Karpas-422 (cell line): ENCODE results near the gene MAEA. TPM values are rescaled to one million over a fixed set of nuclear protein-coding genes. Genes with fewer than 3 reads are reported as not detected.

Experiments
- DNase-seq: peaks from one replicate; pipeline ENCODE4 v3.0.0-alpha.2; 2015
- H2AFZ ChIP-seq: fragments of 200-600 bp; sonication (generic); 2 replicates; pipeline ENCODE4 v1.6.1; 2014; ENCODE audit warnings: antibody characterized with exemption, low read length, mixed read lengths
- H3K27ac ChIP-seq: fragments of 200-600 bp; sonication (generic); 2 replicates; pipeline ENCODE4 v1.5.1; 2014; ENCODE audit warnings: mild to moderate bottlenecking, low read length, moderate library complexity
- H3K27me3 ChIP-seq: fragments of 200-600 bp; sonication (generic); 2 replicates; pipeline ENCODE4 v1.6.1; 2014; ENCODE audit warnings: low read length, mixed read lengths
- H3K36me3 ChIP-seq: fragments of 200-600 bp; sonication (generic); 2 replicates; pipeline ENCODE4 v1.6.1; 2014; ENCODE audit warnings: low read length, mixed read lengths; ENCODE audit not compliant: insufficient read depth
- H3K4me1 ChIP-seq: fragments of 200-600 bp; sonication (generic); 2 replicates; pipeline ENCODE4 v1.6.1; 2014; ENCODE audit warnings: mild to moderate bottlenecking, low read length, mixed read lengths
- H3K4me2 ChIP-seq: fragments of 200-600 bp; sonication (generic); 2 replicates; pipeline ENCODE4 v1.6.1; 2014; ENCODE audit warnings: low read length, low read depth, mild to moderate bottlenecking; ENCODE audit not compliant: poor library complexity, severe bottlenecking
- H3K4me3 ChIP-seq: fragments of 200-600 bp; sonication (generic); 2 replicates; pipeline ENCODE4 v1.5.1; 2014; ENCODE audit warnings: mild to moderate bottlenecking, antibody characterized with exemption, low read length, mixed read lengths
- H3K79me2 ChIP-seq: fragments of 200-600 bp; sonication (generic); 2 replicates; pipeline ENCODE4 v1.6.1; 2014; ENCODE audit warnings: mild to moderate bottlenecking, low read length, mixed read lengths
- H3K9ac ChIP-seq: fragments of 200-600 bp; sonication (generic); 2 replicates; pipeline ENCODE4 v1.6.0; 2014; ENCODE audit warnings: low read length
- H3K9me2 ChIP-seq: fragments of 200-600 bp; sonication (generic), shearing (Covaris generic); replicated peaks from 2 replicates; pipeline ENCODE4 v1.6.0; 2014; ENCODE audit warnings: mild to moderate bottlenecking, low read length, moderate library complexity; ENCODE audit not compliant: insufficient read depth
- H3K9me3 ChIP-seq: fragments of 300-700, 200-600 bp; sonication (generic); 2 replicates; pipeline ENCODE4 v1.6.1; 2014; ENCODE audit warnings: low read length, mixed read lengths
- H4K20me1 ChIP-seq: fragments of 200-600 bp; sonication (generic); 2 replicates; pipeline ENCODE4 v1.6.1; 2014; ENCODE audit warnings: mild to moderate bottlenecking, antibody characterized with exemption, low read length, low read depth; ENCODE audit not compliant: insufficient read depth
- total RNA-seq: library from RNA; depleted of rRNA; stranded (reverse); fragments of >200 nt; shearing (Covaris generic); gene quantifications from 2 replicates; pipeline ENCODE4 v1.2.3, GENCODE V29; 2014; ENCODE audit warnings: low replicate concordance

MAEA gene
- total RNA-seq, 1 experiment from 2014 or later, result 31.3 TPM

- Histone ChIP-seq H3K79me2 (no peaks in the 10 kb centered on the region), H3K4me3 (no peak overlapping the region), H3K36me3 (no peaks in the 10 kb centered on the region), H3K9me2 (no peaks in the 10 kb centered on the region), H3K27me3 (no peaks in the 10 kb centered on the region), H3K9ac (no peak overlapping the region), H3K4me1 (no peaks in the 10 kb centered on the region), H3K4me2 (no peak overlapping the region), H3K27ac (no peak overlapping the region), H4K20me1 (no peaks in the 10 kb centered on the region), H3K9me3 (no peaks in the 10 kb centered on the region), H2AFZ (no peak overlapping the region)
- DNase-seq, result no peak
These were observed 71.7 kb downstream of the MAEA start for GRCh38 chr4:1361431-1361830.

- Histone ChIP-seq H4K20me1 (no peaks in the 10 kb centered on the region), H3K9me3 (no peaks in the 10 kb centered on the region), H3K36me3 (no peaks in the 10 kb centered on the region), H2AFZ (no peak overlapping the region), H3K9me2 (no peaks in the 10 kb centered on the region), H3K27me3 (no peaks in the 10 kb centered on the region), H3K4me3 (no peak overlapping the region), H3K4me1 (no peaks in the 10 kb centered on the region), H3K27ac (no peak overlapping the region), H3K79me2 (no peaks in the 10 kb centered on the region), H3K9ac (no peak overlapping the region), H3K4me2 (no peak overlapping the region)
- no peak for DNase-seq
These were observed 72.4 kb downstream of the MAEA start for GRCh38 chr4:1362046-1362445.

- Histone ChIP-seq H3K79me2 (no peaks in the 10 kb centered on the region), H3K4me1 (no peaks in the 10 kb centered on the region), H3K9me2 (no peaks in the 10 kb centered on the region), H3K36me3 (no peaks in the 10 kb centered on the region), H2AFZ (no peak overlapping the region), H3K9me3 (no peaks in the 10 kb centered on the region), H3K27me3 (no peaks in the 10 kb centered on the region), H3K4me3 (no peak overlapping the region), H3K27ac (no peak overlapping the region), H3K9ac (no peak overlapping the region), H4K20me1 (no peaks in the 10 kb centered on the region), H3K4me2 (no peak overlapping the region)
- no peak for DNase-seq
These were observed 72.8 kb downstream of the MAEA start for GRCh38 chr4:1362521-1362920.

GRCh38 chr4:1363513-1363912 lies 73.8 kb downstream of the MAEA start:
- no peaks in the 10 kb centered on the region for H3K79me2 ChIP-seq
- DNase-seq, result no peak

GRCh38 chr4:1364217-1364616 lies 74.5 kb downstream of the MAEA start:
- Histone ChIP-seq H3K9me2 (no peaks in the 10 kb centered on the region), H4K20me1 (no peaks in the 10 kb centered on the region), H3K4me1 (no peaks in the 10 kb centered on the region), H3K4me2 (no peak overlapping the region), H3K9ac (no peak overlapping the region), H3K27me3 (no peaks in the 10 kb centered on the region), H2AFZ (no peak overlapping the region), H3K9me3 (no peaks in the 10 kb centered on the region), H3K79me2 (no peaks in the 10 kb centered on the region), H3K4me3 (no peak overlapping the region), H3K27ac (no peak overlapping the region), H3K36me3 (no peaks in the 10 kb centered on the region)
- no peak for DNase-seq

More at GRCh38 chr4:1363513-1363912, 73.8 kb downstream of the MAEA start:
- H3K4me2 ChIP-seq, result no peak overlapping the region
- no peaks in the 10 kb centered on the region for H4K20me1 ChIP-seq
- no peaks in the 10 kb centered on the region for H3K9me3 ChIP-seq
- no peaks in the 10 kb centered on the region for H3K4me1 ChIP-seq
- no peak overlapping the region for H2AFZ ChIP-seq
- no peaks in the 10 kb centered on the region for H3K27me3 ChIP-seq
- H3K27ac ChIP-seq, result no peak overlapping the region
- H3K9me2 ChIP-seq, result no peaks in the 10 kb centered on the region
- H3K4me3 ChIP-seq, result no peak overlapping the region
- H3K36me3 ChIP-seq, result no peaks in the 10 kb centered on the region
- no peak overlapping the region for H3K9ac ChIP-seq

- Histone ChIP-seq H4K20me1 (no peaks in the 10 kb centered on the region), H3K79me2 (no peaks in the 10 kb centered on the region), H3K4me2 (no peak overlapping the region), H3K9ac (no peak overlapping the region), H2AFZ (no peak overlapping the region), H3K27me3 (no peaks in the 10 kb centered on the region), H3K36me3 (no peaks in the 10 kb centered on the region), H3K27ac (no peak overlapping the region), H3K4me1 (no peaks in the 10 kb centered on the region), H3K4me3 (no peak overlapping the region), H3K9me2 (no peaks in the 10 kb centered on the region), H3K9me3 (no peaks in the 10 kb centered on the region)
- no peak for DNase-seq
These were observed 75.1 kb downstream of the MAEA start for GRCh38 chr4:1364748-1365147.

- Histone ChIP-seq H4K20me1 (no peaks in the 10 kb centered on the region), H3K4me3 (no peak overlapping the region), H3K4me1 (no peaks in the 10 kb centered on the region), H3K4me2 (no peak overlapping the region), H3K9ac (no peak overlapping the region), H3K27ac (no peak overlapping the region), H3K27me3 (no peaks in the 10 kb centered on the region), H3K9me2 (no peaks in the 10 kb centered on the region), H3K79me2 (no peaks in the 10 kb centered on the region), H3K36me3 (no peaks in the 10 kb centered on the region), H2AFZ (no peak overlapping the region), H3K9me3 (no peaks in the 10 kb centered on the region)
- DNase-seq, result no peak
These were observed 75.8 kb downstream of the MAEA start for GRCh38 chr4:1365271-1366178.

GRCh38 chr4:1366371-1367229 lies 76.9 kb downstream of the MAEA start:
- Histone ChIP-seq H3K4me1 (no peaks in the 10 kb centered on the region), H3K9me3 (no peaks in the 10 kb centered on the region), H3K27me3 (no peaks in the 10 kb centered on the region), H3K36me3 (no peaks in the 10 kb centered on the region), H3K4me3 (no peak overlapping the region), H2AFZ (no peak overlapping the region), H4K20me1 (no peaks in the 10 kb centered on the region), H3K9ac (no peak overlapping the region), H3K27ac (no peak overlapping the region), H3K4me2 (no peak overlapping the region), H3K9me2 (no peaks in the 10 kb centered on the region), H3K79me2 (no peaks in the 10 kb centered on the region)
- DNase-seq, result no peak
